SK-N-SH (cell line): Measurements from ENCODE around the gene OSBPL2. TPM values are rescaled to one million over a fixed set of nuclear protein-coding genes. Genes with fewer than 3 reads are reported as not detected.

Experiments used
- CTCF ChIA-PET: fragments of 300-600, 350-600 bp; formaldehyde crosslinking; extraction: SDS; loops from one replicate; lab custom pipeline; 2021; lab: Yijun Ruan, JAX
- POLR2A ChIA-PET: fragments of 350-600 bp; sonication (Branson Sonifier 250); formaldehyde crosslinking; extraction: SDS; loops from one replicate; lab custom pipeline; 2020; ENCODE audit warnings: antibody characterized with exemption, inconsistent platforms; lab: Yijun Ruan, JAX
- DNase-seq: peaks from one replicate; pipeline ENCODE4 v3.0.0; 2012
- H2AFZ ChIP-seq: fragments of 200-600 bp; sonication (generic); 2 replicates; pipeline ENCODE4 v1.8.1; 2016; ENCODE audit warnings: antibody characterized with exemption, mild to moderate bottlenecking, low read depth
- H3F3A ChIP-seq: fragments of 200-600 bp; sonication (generic); replicated peaks from 2 replicates; pipeline ENCODE3; 2016; ENCODE audit warnings: antibody characterized with exemption, mild to moderate bottlenecking; ENCODE audit not compliant: insufficient read depth
- H3K27ac ChIP-seq, 2 experiments: fragments of 200-500 bp in 1 of 2; fragments of 200-600 bp in 1 of 2; sonication (Bioruptor generic) in 1 of 2; sonication (generic), shearing (Covaris generic) in 1 of 2; 2 replicates each; pipeline versions ENCODE4 v1.5.1 to v1.6.1; 2014 to 2016; ENCODE audit warnings: low read depth in 2 of 2, inconsistent platforms in 1 of 2, low read length in 1 of 2, mild to moderate bottlenecking in 1 of 2, mixed read lengths in 1 of 2
- H3K27me3 ChIP-seq: fragments of 200-600 bp; sonication (generic), shearing (Covaris generic); 2 replicates; pipeline ENCODE4 v1.6.1; 2016; ENCODE audit warnings: mixed run types; ENCODE audit not compliant: insufficient read depth
- H3K36me3 ChIP-seq, 2 experiments: fragments of 200-500 bp in 1 of 2; fragments of 200-600 bp in 1 of 2; sonication (Bioruptor generic) in 1 of 2; sonication (generic) in 1 of 2; replicated peaks in 1 of 2; 2 replicates each; pipeline versions ENCODE3 to v1.5.1; 2014 to 2016; ENCODE audit warnings: low read length in 1 of 2, mild to moderate bottlenecking in 1 of 2; ENCODE audit not compliant: insufficient read depth in 2 of 2, control insufficient read depth in 1 of 2
- H3K4me1 ChIP-seq, 2 experiments: fragments of 200-500 bp in 1 of 2; fragments of 200-600 bp in 1 of 2; sonication (Bioruptor generic) in 1 of 2; sonication (generic), shearing (Covaris generic) in 1 of 2; 2 replicates each; pipeline versions ENCODE4 v1.5.1 to v1.6.1; 2014 to 2016; ENCODE audit warnings: low read depth in 1 of 2, low read length in 1 of 2, mixed run types in 1 of 2; ENCODE audit not compliant: insufficient read depth in 2 of 2, control insufficient read depth in 1 of 2
- H3K4me2 ChIP-seq: fragments of 200-600 bp; sonication (generic), shearing (Covaris generic); 2 replicates; pipeline ENCODE4 v1.6.1; 2017; ENCODE audit warnings: mixed run types
- H3K4me3 ChIP-seq, 2 experiments: fragments of 200-500 bp in 1 of 2; fragments of 200-600 bp in 1 of 2; sonication (Bioruptor generic) in 1 of 2; sonication (generic), shearing (Covaris generic) in 1 of 2; 2 replicates each; pipeline versions ENCODE4 v1.5.1 to v1.8.1; 2014 to 2016; ENCODE audit warnings: low read depth in 2 of 2, inconsistent platforms in 1 of 2, low read length in 1 of 2, mild to moderate bottlenecking in 1 of 2, mixed read lengths in 1 of 2, moderate library complexity in 1 of 2
- H3K79me2 ChIP-seq: fragments of 200-600 bp; sonication (generic); 2 replicates; pipeline ENCODE4 v1.8.1; 2017; ENCODE audit warnings: mild to moderate bottlenecking; ENCODE audit not compliant: insufficient read depth
- H3K9ac ChIP-seq: fragments of 200-600 bp; sonication (generic); 2 replicates; pipeline ENCODE4 v1.6.1; 2017; ENCODE audit warnings: mixed run types
- H3K9me2 ChIP-seq: fragments of 200-600 bp; sonication (generic); 2 replicates; pipeline ENCODE4 v1.6.1; 2017; ENCODE audit warnings: mixed run types
- H3K9me3 ChIP-seq: fragments of 200-600 bp; sonication (generic); 2 replicates; pipeline ENCODE4 v1.6.1; 2017; ENCODE audit warnings: mixed run types, mild to moderate bottlenecking, moderate library complexity
- H4K20me1 ChIP-seq: fragments of 200-600 bp; sonication (generic); 2 replicates; pipeline ENCODE4 v1.6.1; 2017; ENCODE audit warnings: mild to moderate bottlenecking, mixed run types; ENCODE audit not compliant: insufficient read depth
- CTCF ChIP-seq: fragments of 200-600 bp; sonication (generic); IDR thresholded peaks from 2 replicates; pipeline ENCODE4 v1.6.1; 2017; ENCODE audit warnings: antibody characterized with exemption, mild to moderate bottlenecking, moderate library complexity
- ELF1 ChIP-seq: IDR thresholded peaks from 2 replicates; pipeline ENCODE4 v1.4.0; 2012
- EP300 ChIP-seq, 2 experiments: IDR thresholded peaks; 2 replicates each; pipeline versions ENCODE4 v1.4.0 to v1.6.1; 2012; ENCODE audit warnings: borderline replicate concordance in 1 of 2, low read depth in 1 of 2, low read length in 1 of 2
- FOSL2 ChIP-seq: IDR thresholded peaks from 2 replicates; pipeline ENCODE4 v1.4.0; 2012; ENCODE audit warnings: low read depth, mild to moderate bottlenecking, moderate library complexity, borderline replicate concordance
- FOXJ3 ChIP-seq: sonication (generic); formaldehyde crosslinking; IDR thresholded peaks from 2 replicates; pipeline ENCODE4 v1.5.1; 2020; ENCODE audit warnings: mild to moderate bottlenecking, missing genetic modification reagents
- GABPA ChIP-seq: IDR thresholded peaks from 2 replicates; pipeline ENCODE4 v1.4.0; 2012; ENCODE audit warnings: low read depth, mild to moderate bottlenecking
- IRF3 ChIP-seq: fragments of 150-350 bp; IDR thresholded peaks from 2 replicates; pipeline ENCODE4 v1.6.1; 2016; ENCODE audit warnings: mild to moderate bottlenecking, low read depth, low read length
- JUND ChIP-seq: IDR thresholded peaks from 2 replicates; pipeline ENCODE4 v1.4.0; 2012
- NFIC ChIP-seq: IDR thresholded peaks from 2 replicates; pipeline ENCODE4 v1.4.0; 2012; ENCODE audit warnings: borderline replicate concordance
- PBX3 ChIP-seq: IDR thresholded peaks from 2 replicates; pipeline ENCODE4; 2012
- POLR2AphosphoS5 ChIP-seq: IDR thresholded peaks from 2 replicates; pipeline ENCODE4 v1.6.1; 2012; ENCODE audit warnings: low read depth, low read length
- RAD21 ChIP-seq: IDR thresholded peaks from 2 replicates; pipeline ENCODE4 v1.6.1; 2012; ENCODE audit warnings: mild to moderate bottlenecking, low read length
- SMC3 ChIP-seq: IDR thresholded peaks from 2 replicates; pipeline ENCODE4 v1.6.1; 2012; ENCODE audit warnings: low read depth, low read length, improper control_type of control experiment
- TAF1 ChIP-seq: IDR thresholded peaks from 2 replicates; pipeline ENCODE4 v1.6.1; 2012; ENCODE audit warnings: low read depth, mild to moderate bottlenecking, low read length, moderate library complexity, borderline replicate concordance
- TCF12 ChIP-seq: IDR thresholded peaks from 2 replicates; pipeline ENCODE4 v1.4.0; 2012
- TEAD4 ChIP-seq: IDR thresholded peaks from 2 replicates; pipeline ENCODE4 v1.4.0; 2012; ENCODE audit warnings: mild to moderate bottlenecking, borderline replicate concordance; ENCODE audit not compliant: insufficient read depth
- USF2 ChIP-seq: fragments of 150-350 bp; IDR thresholded peaks from 2 replicates; pipeline ENCODE4 v1.6.1; 2017; ENCODE audit warnings: antibody characterized with exemption, low read length, low read depth, borderline replicate concordance
- YY1 ChIP-seq: IDR thresholded peaks from 2 replicates; pipeline ENCODE4 v1.4.0; 2012; ENCODE audit warnings: low read depth, mild to moderate bottlenecking
- ZBTB33 ChIP-seq: IDR thresholded peaks from 2 replicates; pipeline ENCODE4 v1.4.0; 2012; ENCODE audit warnings: low read depth, borderline replicate concordance
- WGBS: methylation state at CpG from one replicate; pipeline ENCODE4 v1.1.6; 2017; ENCODE audit warnings: low lambda C conversion rate; 5-methylcytosine and 5-hydroxymethylcytosine counted together
- polyA plus RNA-seq, 3 experiments: library from polyadenylated mRNA; depleted of rRNA; stranded (reverse); fragments of >200 nt; gene quantifications; 2 replicates each; pipeline ENCODE4 v1.2.3, GENCODE V29; 2012

The OSBPL2 gene
- polyA plus RNA-seq, 1 of the 3 experiments (the other 2 are of a cell fraction) = 17.7 TPM

- TF ChIP-seq ZBTB33 = no peak
- TF ChIP-seq TCF12 = no peak
- TF ChIP-seq PBX3 = peak; percentile 99
- no peak for TF ChIP-seq FOSL2
- no peak for TF ChIP-seq USF2
- no peak for TF ChIP-seq JUND
- no peak for TF ChIP-seq TAF1
- TF ChIP-seq GABPA = peak; percentile 63
- TF ChIP-seq YY1 = no peak
Measured at GRCh38 chr20:62237801-62238568, at the start of gene OSBPL2 (continued).

- DNase-seq = no peak
- peaks cover 15 to 31% of the 10 kb centered on the region in 2 experiments for H3K36me3 ChIP-seq
- no peak overlapping the region for H2AFZ ChIP-seq
- peaks cover 6% of the 10 kb centered on the region for H3F3A ChIP-seq
- 93% methylated on average over 20 of the region's 25 CpGs for WGBS
- no peak overlapping the region for H3K4me2 ChIP-seq
- CTCF ChIA-PET = interaction anchor here (0.8 kb wide), 1 partner anchor 171 kb away, joined by 3 read pairs; no protein-coding TSS in a partner anchor
- H3K79me2 ChIP-seq = peaks cover 66% of the 10 kb centered on the region
- H3K27ac ChIP-seq = no peak overlapping the region
- H3K4me3 ChIP-seq = no peak overlapping the region
- H3K27me3 ChIP-seq = no peaks in the 10 kb centered on the region
- H4K20me1 ChIP-seq = peaks cover 8% of the 10 kb centered on the region
- no peak overlapping the region for H3K9ac ChIP-seq
- no peaks in the 10 kb centered on the region for H3K9me2 ChIP-seq
- no peaks in the 10 kb centered on the region for H3K9me3 ChIP-seq
- H3K4me1 ChIP-seq = no peaks in the 10 kb centered on the region
- POLR2A ChIA-PET = no interaction called here
- TF ChIP-seq SMC3 = no peak
- no peak for TF ChIP-seq IRF3
- TF ChIP-seq POLR2AphosphoS5 = no peak
- TF ChIP-seq EP300 (IDR thresholded peaks at IDR 0.05; ENCODE audit: borderline replicate concordance in 1 of 2, low read depth in 1 of 2, low read length in 1 of 2) = no peak
- no peak for TF ChIP-seq RAD21
- no peak for TF ChIP-seq CTCF
- no peak for TF ChIP-seq ELF1
- TF ChIP-seq TCF12 = no peak
- TF ChIP-seq ZBTB33 = no peak
- no peak for TF ChIP-seq FOXJ3 (CRISPR knock-in tag)
- TF ChIP-seq TEAD4 = no peak
- TF ChIP-seq NFIC = no peak
Measured at GRCh38 chr20:62190639-62191411, 47.5 kb upstream of the OSBPL2 start.
